SK-N-MC (cell line): ENCODE data around the gene SPATS1.

Source experiments
- EZH2 ChIP-seq: fragments of 200-600 bp; sonication (generic); IDR thresholded peaks from one replicate; pipeline ENCODE4 v1.6.1; 2017; ENCODE audit warnings: antibody characterized with exemption
- FOXP2 ChIP-seq: optimal IDR thresholded peaks from 2 replicates; pipeline ENCODE3; 2011; ENCODE audit warnings: mild to moderate bottlenecking, moderate library complexity; ENCODE audit not compliant: insufficient read depth; ENCODE audit errors: extremely low read length, control extremely low read depth
- POLR2AphosphoS5 ChIP-seq: IDR thresholded peaks from 2 replicates; pipeline ENCODE4 v1.6.1; 2012; ENCODE audit warnings: mild to moderate bottlenecking, low read depth, low read length, borderline replicate concordance

DNA sequence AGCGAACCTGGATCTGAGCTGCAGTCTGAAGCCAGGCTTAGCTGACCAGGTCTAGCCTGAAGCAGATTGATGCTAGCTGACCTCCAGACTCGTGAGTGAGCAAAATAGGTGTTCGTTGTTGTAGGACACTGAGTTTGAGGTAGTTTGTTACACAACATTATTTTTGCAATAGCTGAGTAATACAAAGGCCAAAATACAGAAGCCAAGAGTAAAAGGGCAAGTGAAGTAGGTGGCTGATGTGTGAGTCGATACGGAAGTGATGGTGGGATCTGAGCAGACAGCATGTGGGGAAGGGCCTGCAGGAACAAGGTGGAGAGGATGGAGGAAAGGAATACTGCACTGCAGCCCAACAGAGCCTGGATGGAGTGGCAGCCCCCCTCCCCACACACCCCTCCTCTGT is 8.5 kb upstream of the SPATS1 start:
- no peak for TF ChIP-seq POLR2AphosphoS5
- no peak for TF ChIP-seq EZH2
- TF ChIP-seq FOXP2: no peak
